ENCODE data around the gene RAB28. TPM values are rescaled to one million over a fixed set of nuclear protein-coding genes. Genes with fewer than 3 reads are reported as not detected.
"Not testable (repeated sequence)": the region's sequence is repeated elsewhere in the genome, so short reads cannot be mapped to it uniquely, and the experiment has no call there.

The RAB28 gene
- total and polyA plus RNA-seq, 2 experiments from 2014 or later: 15.3 to 23.9 TPM

DNA sequence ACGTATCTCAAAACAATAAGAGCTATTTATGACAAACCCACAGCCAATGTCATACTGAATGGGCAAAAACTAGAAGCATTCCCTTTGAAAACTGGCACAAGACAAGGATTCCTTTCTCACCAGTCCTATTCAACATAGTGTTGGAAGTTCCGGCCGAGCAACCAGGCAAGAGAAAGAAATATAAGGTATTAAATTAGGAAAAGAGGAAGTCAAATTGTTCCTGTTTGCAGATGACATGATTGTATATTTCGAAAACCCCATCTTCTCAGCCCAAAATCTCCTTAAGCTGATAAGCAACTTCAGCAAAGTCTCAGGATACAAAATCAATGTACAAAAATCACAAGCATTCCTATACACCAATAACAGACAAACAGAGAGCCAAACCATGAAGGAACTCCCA, 94.2 kb downstream of the RAB28 start:
- not testable (repeated sequence) for H2AFZ ChIP-seq; H3K4me1 Mint-ChIP-seq; H3K4me2 ChIP-seq; H3K9me3 Mint-ChIP-seq; H3K27me3 Mint-ChIP-seq (ENCODE audit: insufficient read depth, low read depth, poor library complexity); H3K36me3 Mint-ChIP-seq (ENCODE audit: low read depth); H3K27ac Mint-ChIP-seq; ATAC-seq; H4K20me1 ChIP-seq (replicated peaks; ENCODE audit: insufficient read depth); H3K27ac ChIP-seq (ENCODE audit: low read depth); H3K27me3 ChIP-seq (ENCODE audit: insufficient read depth); H3K4me1 ChIP-seq (ENCODE audit: insufficient read depth); H3F3A ChIP-seq (replicated peaks; ENCODE audit: low read depth); H3K4me3 Mint-ChIP-seq; H3K36me3 ChIP-seq (ENCODE audit: insufficient read depth); H3K4me3 ChIP-seq; DNase-seq (ENCODE audit: low spot score); H3K9me2 ChIP-seq (ENCODE audit: insufficient read depth)
- peaks cover 38% of the 10 kb centered on the region for H3K79me2 ChIP-seq (replicated peaks; ENCODE audit: insufficient read depth)

DNA sequence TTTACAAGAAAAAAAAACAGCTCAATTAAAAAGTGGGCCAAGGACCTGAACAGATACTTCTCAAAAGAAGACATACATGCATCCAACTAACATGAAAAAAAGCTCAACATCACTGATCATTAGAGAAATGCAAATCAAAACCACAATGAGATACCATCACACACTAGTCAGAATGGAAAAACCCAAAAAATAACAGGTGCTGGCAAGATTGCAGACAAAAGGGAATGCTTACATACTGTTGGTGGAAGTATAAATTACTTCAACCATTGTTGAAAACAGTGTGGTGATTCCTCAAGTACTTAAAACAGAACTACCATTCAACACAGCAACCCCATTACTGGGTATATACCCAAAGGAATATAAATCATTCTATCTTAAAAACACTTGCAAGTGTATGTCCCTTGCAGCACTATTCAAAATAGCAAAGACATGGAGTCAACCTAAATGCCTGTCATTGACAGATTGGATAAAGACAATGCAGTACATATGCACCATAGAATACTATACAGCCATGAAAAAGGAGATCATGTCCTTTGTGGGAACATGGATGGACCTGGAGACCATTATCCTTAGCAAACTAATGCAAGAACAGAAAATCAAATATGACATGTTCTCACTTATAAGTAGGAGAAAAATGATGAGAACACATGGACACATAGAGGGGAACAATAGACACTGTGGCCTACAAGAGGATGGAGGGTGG, 97.6 kb downstream of the RAB28 start:
- Histone ChIP-seq H3K27me3 (ENCODE audit: insufficient read depth) (no peaks in the 10 kb centered on the region), H3K4me3 (no peak overlapping the region), H3K27ac (ENCODE audit: low read depth) (no peak overlapping the region), H3F3A (replicated peaks; ENCODE audit: low read depth) (no peaks in the 10 kb centered on the region), H3K36me3 (ENCODE audit: insufficient read depth) (no peaks in the 10 kb centered on the region), H3K9me2 (ENCODE audit: insufficient read depth) (peaks cover 3% of the 10 kb centered on the region; the same call in 1 of the 2 replicates), H2AFZ (no peak overlapping the region), H3K4me2 (no peak overlapping the region), H4K20me1 (replicated peaks; ENCODE audit: insufficient read depth) (no peaks in the 10 kb centered on the region; the same call in 1 of the 2 replicates), H3K4me1 (ENCODE audit: insufficient read depth) (no peaks in the 10 kb centered on the region), H3K79me2 (replicated peaks; ENCODE audit: insufficient read depth) (peaks cover 39% of the 10 kb centered on the region)
- Mint-ChIP-seq H3K4me3 (no peak overlapping the region), H3K9me3 (no peaks in the 10 kb centered on the region; the same call in 2 of the 3 replicates), H3K4me1 (no peaks in the 10 kb centered on the region), H3K36me3 (ENCODE audit: low read depth) (peaks cover 5% of the 10 kb centered on the region; the same call in 2 of the 3 replicates), H3K27me3 (ENCODE audit: insufficient read depth, low read depth, poor library complexity) (no peaks in the 10 kb centered on the region), H3K27ac (no peak overlapping the region)
- no peak for DNase-seq (ENCODE audit: low spot score)
- ATAC-seq: no peak
- TF ChIP-seq, protein P1, sequence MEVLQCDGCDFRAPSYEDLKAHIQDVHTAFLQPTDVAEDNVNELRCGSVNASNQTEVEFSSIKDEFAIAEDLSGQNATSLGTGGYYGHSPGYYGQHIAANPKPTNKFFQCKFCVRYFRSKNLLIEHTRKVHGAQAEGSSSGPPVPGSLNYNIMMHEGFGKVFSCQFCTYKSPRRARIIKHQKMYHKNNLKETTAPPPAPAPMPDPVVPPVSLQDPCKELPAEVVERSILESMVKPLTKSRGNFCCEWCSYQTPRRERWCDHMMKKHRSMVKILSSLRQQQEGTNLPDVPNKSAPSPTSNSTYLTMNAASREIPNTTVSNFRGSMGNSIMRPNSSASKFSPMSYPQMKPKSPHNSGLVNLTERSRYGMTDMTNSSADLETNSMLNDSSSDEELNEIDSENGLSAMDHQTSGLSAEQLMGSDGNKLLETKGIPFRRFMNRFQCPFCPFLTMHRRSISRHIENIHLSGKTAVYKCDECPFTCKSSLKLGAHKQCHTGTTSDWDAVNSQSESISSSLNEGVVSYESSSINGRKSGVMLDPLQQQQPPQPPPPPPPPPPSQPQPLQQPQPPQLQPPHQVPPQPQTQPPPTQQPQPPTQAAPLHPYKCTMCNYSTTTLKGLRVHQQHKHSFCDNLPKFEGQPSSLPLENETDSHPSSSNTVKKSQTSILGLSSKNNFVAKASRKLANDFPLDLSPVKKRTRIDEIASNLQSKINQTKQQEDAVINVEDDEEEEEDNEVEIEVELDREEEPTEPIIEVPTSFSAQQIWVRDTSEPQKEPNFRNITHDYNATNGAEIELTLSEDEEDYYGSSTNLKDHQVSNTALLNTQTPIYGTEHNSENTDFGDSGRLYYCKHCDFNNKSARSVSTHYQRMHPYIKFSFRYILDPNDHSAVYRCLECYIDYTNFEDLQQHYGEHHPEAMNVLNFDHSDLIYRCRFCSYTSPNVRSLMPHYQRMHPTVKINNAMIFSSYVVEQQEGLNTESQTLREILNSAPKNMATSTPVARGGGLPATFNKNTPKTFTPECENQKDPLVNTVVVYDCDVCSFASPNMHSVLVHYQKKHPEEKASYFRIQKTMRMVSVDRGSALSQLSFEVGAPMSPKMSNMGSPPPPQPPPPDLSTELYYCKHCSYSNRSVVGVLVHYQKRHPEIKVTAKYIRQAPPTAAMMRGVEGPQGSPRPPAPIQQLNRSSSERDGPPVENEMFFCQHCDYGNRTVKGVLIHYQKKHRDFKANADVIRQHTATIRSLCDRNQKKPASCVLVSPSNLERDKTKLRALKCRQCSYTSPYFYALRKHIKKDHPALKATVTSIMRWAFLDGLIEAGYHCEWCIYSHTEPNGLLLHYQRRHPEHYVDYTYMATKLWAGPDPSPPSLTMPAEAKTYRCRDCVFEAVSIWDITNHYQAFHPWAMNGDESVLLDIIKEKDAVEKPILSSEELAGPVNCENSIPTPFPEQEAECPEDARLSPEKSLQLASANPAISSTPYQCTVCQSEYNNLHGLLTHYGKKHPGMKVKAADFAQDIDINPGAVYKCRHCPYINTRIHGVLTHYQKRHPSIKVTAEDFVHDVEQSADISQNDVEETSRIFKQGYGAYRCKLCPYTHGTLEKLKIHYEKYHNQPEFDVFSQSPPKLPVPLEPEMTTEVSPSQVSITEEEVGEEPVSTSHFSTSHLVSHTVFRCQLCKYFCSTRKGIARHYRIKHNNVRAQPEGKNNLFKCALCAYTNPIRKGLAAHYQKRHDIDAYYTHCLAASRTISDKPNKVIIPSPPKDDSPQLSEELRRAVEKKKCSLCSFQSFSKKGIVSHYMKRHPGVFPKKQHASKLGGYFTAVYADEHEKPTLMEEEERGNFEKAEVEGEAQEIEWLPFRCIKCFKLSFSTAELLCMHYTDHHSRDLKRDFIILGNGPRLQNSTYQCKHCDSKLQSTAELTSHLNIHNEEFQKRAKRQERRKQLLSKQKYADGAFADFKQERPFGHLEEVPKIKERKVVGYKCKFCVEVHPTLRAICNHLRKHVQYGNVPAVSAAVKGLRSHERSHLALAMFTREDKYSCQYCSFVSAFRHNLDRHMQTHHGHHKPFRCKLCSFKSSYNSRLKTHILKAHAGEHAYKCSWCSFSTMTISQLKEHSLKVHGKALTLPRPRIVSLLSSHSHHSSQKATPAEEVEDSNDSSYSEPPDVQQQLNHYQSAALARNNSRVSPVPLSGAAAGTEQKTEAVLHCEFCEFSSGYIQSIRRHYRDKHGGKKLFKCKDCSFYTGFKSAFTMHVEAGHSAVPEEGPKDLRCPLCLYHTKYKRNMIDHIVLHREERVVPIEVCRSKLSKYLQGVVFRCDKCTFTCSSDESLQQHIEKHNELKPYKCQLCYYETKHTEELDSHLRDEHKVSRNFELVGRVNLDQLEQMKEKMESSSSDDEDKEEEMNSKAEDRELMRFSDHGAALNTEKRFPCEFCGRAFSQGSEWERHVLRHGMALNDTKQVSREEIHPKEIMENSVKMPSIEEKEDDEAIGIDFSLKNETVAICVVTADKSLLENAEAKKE (CRISPR knock-in tag; IDR thresholded peaks at IDR 0.05): no peak
- TF ChIP-seq, protein P2, sequence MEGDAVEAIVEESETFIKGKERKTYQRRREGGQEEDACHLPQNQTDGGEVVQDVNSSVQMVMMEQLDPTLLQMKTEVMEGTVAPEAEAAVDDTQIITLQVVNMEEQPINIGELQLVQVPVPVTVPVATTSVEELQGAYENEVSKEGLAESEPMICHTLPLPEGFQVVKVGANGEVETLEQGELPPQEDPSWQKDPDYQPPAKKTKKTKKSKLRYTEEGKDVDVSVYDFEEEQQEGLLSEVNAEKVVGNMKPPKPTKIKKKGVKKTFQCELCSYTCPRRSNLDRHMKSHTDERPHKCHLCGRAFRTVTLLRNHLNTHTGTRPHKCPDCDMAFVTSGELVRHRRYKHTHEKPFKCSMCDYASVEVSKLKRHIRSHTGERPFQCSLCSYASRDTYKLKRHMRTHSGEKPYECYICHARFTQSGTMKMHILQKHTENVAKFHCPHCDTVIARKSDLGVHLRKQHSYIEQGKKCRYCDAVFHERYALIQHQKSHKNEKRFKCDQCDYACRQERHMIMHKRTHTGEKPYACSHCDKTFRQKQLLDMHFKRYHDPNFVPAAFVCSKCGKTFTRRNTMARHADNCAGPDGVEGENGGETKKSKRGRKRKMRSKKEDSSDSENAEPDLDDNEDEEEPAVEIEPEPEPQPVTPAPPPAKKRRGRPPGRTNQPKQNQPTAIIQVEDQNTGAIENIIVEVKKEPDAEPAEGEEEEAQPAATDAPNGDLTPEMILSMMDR (conservative IDR thresholded peaks at IDR 0.05; ENCODE audit: low read depth in 2 of 2): no peak
- no peak for TF ChIP-seq ZNF331 (CRISPR knock-in tag; IDR thresholded peaks at IDR 0.05; ENCODE audit: low read depth)
- no peak for TF ChIP-seq ZNF114 (CRISPR knock-in tag; IDR thresholded peaks at IDR 0.05)
- TF ChIP-seq NANOG (IDR thresholded peaks at IDR 0.05; ENCODE audit: borderline replicate concordance): no peak
- no peak for TF ChIP-seq EZH2phosphoT487 (IDR thresholded peaks at IDR 0.05; ENCODE audit: unreplicated experiment)
- no peak for TF ChIP-seq CREB1 (CRISPR knock-in tag; IDR thresholded peaks at IDR 0.05; ENCODE audit: low read depth)
- TF ChIP-seq REST (IDR thresholded peaks at IDR 0.05; ENCODE audit: unreplicated experiment): no peak
- TF ChIP-seq JUNB (IDR thresholded peaks at IDR 0.05; ENCODE audit: unreplicated experiment): no peak
- no peak for TF ChIP-seq POLR2AphosphoS5 (IDR thresholded peaks at IDR 0.05; ENCODE audit: low read depth)
- no peak for TF ChIP-seq STAT1 (IDR thresholded peaks at IDR 0.05; ENCODE audit: unreplicated experiment)
